HL-60 (cell line): Measurements from ENCODE around the gene SLC12A8.
A peak's percentile ranks its signal among the peaks of the same experiment; 100 is the strongest.

Experiments
- DNase-seq, 2 experiments: peaks; one replicate each; pipeline ENCODE4 v3.0.0-alpha.2; 2010 to 2020; ENCODE audit warnings: low read depth in 1 of 2, low spot score in 1 of 2
- H3K27ac ChIP-seq: fragments of 250-450 bp; sonication (Bioruptor Pico); replicated peaks from 2 replicates; pipeline ENCODE4 v1.5.1; 2020; ENCODE audit warnings: mild to moderate bottlenecking, moderate library complexity
- H3K27me3 ChIP-seq: fragments of 250-450 bp; sonication (Bioruptor Pico); 2 replicates; pipeline ENCODE4 v1.5.1; 2021; ENCODE audit warnings: mild to moderate bottlenecking, moderate library complexity; ENCODE audit not compliant: insufficient read depth, poor library complexity, severe bottlenecking
- H3K4me3 ChIP-seq: replicated peaks from 2 replicates; pipeline ENCODE4 v1.5.1; 2011; ENCODE audit warnings: mild to moderate bottlenecking, control low read depth, low read length; ENCODE audit not compliant: insufficient read depth
- GABPA ChIP-seq: IDR thresholded peaks from 2 replicates; pipeline ENCODE4 v1.6.1; 2012; ENCODE audit warnings: low read depth
- POLR2AphosphoS5 ChIP-seq: IDR thresholded peaks from 2 replicates; pipeline ENCODE4 v1.6.1; 2012; ENCODE audit warnings: low read depth
- SPI1 ChIP-seq: IDR thresholded peaks from 2 replicates; pipeline ENCODE4 v1.6.1; 2012; ENCODE audit warnings: low read depth, mild to moderate bottlenecking, borderline replicate concordance
- long read RNA-seq: library from polyadenylated mRNA; unstranded; transcript quantifications from one replicate; pipeline ENCODE4 v2.0.0, GENCODE V29; 2020
- TF ChIP-seq, protein P1 (sequence below): IDR thresholded peaks from 2 replicates; pipeline ENCODE4 v1.6.1; 2012; ENCODE audit warnings: low read depth; ENCODE audit not compliant: insufficient replicate concordance
- TF ChIP-seq, protein P2 (sequence below): IDR thresholded peaks from one replicate; pipeline ENCODE4 v1.5.1; 2011; ENCODE audit warnings: low read length, control low read depth, inconsistent platforms; ENCODE audit not compliant: insufficient read depth

Gene SLC12A8, protein sequence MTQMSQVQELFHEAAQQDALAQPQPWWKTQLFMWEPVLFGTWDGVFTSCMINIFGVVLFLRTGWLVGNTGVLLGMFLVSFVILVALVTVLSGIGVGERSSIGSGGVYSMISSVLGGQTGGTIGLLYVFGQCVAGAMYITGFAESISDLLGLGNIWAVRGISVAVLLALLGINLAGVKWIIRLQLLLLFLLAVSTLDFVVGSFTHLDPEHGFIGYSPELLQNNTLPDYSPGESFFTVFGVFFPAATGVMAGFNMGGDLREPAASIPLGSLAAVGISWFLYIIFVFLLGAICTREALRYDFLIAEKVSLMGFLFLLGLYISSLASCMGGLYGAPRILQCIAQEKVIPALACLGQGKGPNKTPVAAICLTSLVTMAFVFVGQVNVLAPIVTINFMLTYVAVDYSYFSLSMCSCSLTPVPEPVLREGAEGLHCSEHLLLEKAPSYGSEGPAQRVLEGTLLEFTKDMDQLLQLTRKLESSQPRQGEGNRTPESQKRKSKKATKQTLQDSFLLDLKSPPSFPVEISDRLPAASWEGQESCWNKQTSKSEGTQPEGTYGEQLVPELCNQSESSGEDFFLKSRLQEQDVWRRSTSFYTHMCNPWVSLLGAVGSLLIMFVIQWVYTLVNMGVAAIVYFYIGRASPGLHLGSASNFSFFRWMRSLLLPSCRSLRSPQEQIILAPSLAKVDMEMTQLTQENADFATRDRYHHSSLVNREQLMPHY
- long read RNA-seq, result 0 reads

DNA sequence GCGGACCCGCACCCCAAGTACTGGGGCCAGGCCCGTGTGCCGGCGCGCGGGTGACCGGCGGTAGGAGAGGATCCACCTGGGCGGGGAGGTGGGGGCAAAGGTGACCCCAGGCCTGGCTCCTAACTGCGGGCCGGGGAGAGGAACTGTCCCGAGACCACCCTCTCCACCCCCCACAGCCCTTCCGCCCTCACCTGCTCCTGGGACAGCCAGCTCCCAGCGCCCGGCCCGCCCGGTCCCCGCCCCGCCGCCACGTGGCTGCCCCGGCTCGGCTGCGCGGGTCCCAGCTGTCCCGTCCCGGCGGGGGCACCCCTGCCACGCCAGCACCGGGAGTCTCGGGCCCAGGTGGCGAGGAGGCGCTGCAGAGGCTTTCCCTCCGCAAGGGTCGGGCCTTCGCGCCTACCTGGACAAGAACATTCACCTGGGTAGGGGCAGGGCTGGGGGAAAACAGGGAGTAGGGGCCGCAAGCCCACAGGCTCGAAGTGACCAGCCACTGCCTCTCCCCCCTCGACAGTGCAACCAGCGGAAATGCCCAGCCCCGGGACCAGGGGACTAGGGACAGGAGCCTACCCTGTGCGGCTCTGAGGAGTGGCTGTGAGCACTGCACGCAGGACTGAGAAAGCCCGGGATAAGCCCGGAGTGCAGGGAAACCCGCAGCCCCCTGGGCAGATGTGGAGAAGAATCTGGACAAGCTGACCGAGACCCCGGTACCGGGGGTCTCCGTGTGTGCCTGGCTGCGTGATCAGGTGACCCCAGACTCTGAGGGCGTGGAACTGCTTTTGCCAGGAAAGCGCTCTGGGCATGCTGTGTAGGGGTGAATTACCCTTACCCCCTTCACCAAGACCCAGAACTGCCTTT lies at the start of gene SLC12A8:
Gene SLC12A8, minus strand, starts transcription at position 240 of the 855 bp plus-strand sequence. CDS start 1,399 bp downstream, outside the sequence.
- no peak for DNase-seq
- TF ChIP-seq GABPA, result no peak
- no peak for TF ChIP-seq SPI1
- TF ChIP-seq, protein P1, sequence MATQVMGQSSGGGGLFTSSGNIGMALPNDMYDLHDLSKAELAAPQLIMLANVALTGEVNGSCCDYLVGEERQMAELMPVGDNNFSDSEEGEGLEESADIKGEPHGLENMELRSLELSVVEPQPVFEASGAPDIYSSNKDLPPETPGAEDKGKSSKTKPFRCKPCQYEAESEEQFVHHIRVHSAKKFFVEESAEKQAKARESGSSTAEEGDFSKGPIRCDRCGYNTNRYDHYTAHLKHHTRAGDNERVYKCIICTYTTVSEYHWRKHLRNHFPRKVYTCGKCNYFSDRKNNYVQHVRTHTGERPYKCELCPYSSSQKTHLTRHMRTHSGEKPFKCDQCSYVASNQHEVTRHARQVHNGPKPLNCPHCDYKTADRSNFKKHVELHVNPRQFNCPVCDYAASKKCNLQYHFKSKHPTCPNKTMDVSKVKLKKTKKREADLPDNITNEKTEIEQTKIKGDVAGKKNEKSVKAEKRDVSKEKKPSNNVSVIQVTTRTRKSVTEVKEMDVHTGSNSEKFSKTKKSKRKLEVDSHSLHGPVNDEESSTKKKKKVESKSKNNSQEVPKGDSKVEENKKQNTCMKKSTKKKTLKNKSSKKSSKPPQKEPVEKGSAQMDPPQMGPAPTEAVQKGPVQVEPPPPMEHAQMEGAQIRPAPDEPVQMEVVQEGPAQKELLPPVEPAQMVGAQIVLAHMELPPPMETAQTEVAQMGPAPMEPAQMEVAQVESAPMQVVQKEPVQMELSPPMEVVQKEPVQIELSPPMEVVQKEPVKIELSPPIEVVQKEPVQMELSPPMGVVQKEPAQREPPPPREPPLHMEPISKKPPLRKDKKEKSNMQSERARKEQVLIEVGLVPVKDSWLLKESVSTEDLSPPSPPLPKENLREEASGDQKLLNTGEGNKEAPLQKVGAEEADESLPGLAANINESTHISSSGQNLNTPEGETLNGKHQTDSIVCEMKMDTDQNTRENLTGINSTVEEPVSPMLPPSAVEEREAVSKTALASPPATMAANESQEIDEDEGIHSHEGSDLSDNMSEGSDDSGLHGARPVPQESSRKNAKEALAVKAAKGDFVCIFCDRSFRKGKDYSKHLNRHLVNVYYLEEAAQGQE, result no peak
- TF ChIP-seq POLR2AphosphoS5, result no peak
- TF ChIP-seq, protein P2, sequence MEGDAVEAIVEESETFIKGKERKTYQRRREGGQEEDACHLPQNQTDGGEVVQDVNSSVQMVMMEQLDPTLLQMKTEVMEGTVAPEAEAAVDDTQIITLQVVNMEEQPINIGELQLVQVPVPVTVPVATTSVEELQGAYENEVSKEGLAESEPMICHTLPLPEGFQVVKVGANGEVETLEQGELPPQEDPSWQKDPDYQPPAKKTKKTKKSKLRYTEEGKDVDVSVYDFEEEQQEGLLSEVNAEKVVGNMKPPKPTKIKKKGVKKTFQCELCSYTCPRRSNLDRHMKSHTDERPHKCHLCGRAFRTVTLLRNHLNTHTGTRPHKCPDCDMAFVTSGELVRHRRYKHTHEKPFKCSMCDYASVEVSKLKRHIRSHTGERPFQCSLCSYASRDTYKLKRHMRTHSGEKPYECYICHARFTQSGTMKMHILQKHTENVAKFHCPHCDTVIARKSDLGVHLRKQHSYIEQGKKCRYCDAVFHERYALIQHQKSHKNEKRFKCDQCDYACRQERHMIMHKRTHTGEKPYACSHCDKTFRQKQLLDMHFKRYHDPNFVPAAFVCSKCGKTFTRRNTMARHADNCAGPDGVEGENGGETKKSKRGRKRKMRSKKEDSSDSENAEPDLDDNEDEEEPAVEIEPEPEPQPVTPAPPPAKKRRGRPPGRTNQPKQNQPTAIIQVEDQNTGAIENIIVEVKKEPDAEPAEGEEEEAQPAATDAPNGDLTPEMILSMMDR, result no peak
- Histone ChIP-seq H3K4me3 (peak within 1 kb of the TSS; percentile 41), H3K27ac (no peak within 1 kb of the TSS), H3K27me3 (peaks cover 20% of the 10 kb centered on the region)

DNA sequence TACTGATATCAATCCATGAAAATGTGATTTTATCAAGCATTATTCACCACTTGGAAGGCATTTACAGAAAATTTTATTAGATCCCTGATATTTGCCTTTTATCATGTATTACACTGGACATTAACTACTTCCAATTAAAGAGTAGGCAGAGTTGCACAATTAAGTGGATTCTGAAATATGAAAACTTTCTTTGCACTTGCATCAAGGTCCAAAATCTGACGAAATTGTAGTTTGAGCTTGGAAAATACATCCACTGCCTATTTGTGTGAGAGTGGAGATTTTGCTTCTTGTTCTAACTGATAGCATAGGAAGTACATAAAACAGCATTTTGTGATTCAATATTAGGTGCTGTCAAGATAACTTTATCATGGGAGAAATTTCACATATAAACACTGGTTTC lies 49.6 kb upstream of the SLC12A8 start:
- Histone ChIP-seq H3K4me3 (no peak overlapping the region), H3K27ac (no peak overlapping the region), H3K27me3 (no peaks in the 10 kb centered on the region)
- DNase-seq, result no peak
- TF ChIP-seq POLR2AphosphoS5 (no peak), SPI1 (no peak), GABPA (no peak)
- TF ChIP-seq, protein P1, result no peak
- TF ChIP-seq, protein P2, result no peak

DNA sequence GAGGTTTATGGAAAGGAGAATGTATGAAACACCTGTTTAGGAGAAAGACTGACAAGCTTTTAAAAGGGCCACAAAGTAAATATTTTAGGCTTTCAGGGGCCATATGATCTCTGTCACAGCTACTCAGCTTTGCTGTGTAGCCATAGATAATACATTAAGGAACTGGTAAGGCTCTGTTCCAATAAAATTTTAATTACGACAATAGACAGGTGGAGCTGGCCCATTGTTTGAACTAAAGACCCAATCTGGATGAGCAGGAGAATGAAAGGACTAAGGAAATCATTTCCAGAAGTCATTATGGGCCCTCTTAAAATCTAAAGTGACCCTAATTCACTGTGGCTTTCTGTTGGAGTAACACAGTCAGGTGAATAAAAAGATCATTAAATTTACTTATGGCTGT lies 48.5 kb upstream of the SLC12A8 start:
- Histone ChIP-seq H3K27ac (no peak overlapping the region), H3K27me3 (no peaks in the 10 kb centered on the region), H3K4me3 (no peak overlapping the region)
- TF ChIP-seq, protein P2, result no peak
- TF ChIP-seq POLR2AphosphoS5 (no peak), SPI1 (no peak), GABPA (no peak)
- TF ChIP-seq, protein P1, result no peak
- DNase-seq, result no peak
